Measurements from ENCODE around the gene NR6A1.
A peak's percentile ranks its signal among the peaks of the same experiment; 100 is the strongest.

The NR6A1 gene

DNA sequence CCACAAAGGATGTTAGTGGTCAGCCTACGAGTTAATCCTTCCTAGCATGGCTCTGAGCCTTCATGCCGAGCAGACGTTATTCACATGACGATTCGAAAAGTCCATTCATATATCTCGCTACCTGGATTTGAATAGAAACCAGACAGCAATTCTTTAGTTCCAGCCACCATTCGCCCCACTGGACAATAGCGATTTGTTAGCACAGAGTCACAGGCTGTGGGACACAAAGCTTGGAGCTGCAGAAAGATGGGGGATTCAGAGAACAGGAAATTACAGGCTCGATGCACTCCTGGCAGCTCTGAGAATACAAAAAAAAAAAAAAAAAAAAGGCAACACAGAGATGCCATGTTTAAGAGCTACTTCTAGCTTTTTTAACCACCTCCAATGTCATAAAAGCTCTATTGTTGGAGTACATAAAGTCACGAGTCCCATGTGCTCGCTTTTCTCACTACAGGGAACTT lies 110.7 kb downstream of the NR6A1 start:
- Histone ChIP-seq H3K9ac (ENCODE audit: low read length) (peak overlapping the region; percentile 51), H3K4me3 (ENCODE audit: low read length) (no peak overlapping the region)

DNA sequence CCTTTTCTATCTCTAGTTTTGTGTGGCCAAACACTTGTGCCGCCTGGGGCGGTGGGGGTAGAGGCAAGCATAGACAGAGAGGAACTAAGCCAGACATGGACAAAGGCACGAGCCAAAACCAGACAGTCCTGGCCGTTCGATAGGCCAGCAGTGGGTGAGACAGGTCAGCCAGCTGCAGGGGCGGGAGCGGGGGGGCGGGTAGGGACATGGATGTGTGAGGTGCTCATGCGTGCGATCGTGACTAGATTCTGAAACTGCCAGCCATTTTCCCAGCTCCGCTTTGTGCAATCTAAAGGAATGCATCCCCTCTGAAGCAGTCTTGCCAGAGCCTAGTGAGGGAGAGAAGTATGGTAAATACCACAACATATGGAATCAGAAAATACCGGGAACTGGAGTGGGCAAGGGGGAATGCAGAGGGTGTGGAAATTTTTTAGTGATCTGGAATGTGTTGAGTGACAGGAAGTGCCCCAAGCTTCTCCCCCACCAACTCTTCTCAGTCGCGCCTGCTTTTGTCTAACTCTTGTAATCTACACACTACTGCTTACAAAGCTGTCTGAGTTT lies 111.9 kb downstream of the NR6A1 start:
- H3K4me3 ChIP-seq (ENCODE audit: low read length): no peak overlapping the region
- peak overlapping the region; percentile 60 for H3K9ac ChIP-seq (ENCODE audit: low read length)
- no peaks in the 10 kb centered on the region for H3K36me3 ChIP-seq (ENCODE audit: control insufficient read depth, insufficient read depth, low read length)
- no peaks in the 10 kb centered on the region for H3K27me3 ChIP-seq (ENCODE audit: control insufficient read depth, insufficient read depth, low read length)
- H3K4me1 ChIP-seq (ENCODE audit: control insufficient read depth, insufficient read depth, low read length): peaks cover 6% of the 10 kb centered on the region
- no peaks in the 10 kb centered on the region for H3K9me3 ChIP-seq (ENCODE audit: control insufficient read depth, low read length)

More for the DNA sequence above, 110.7 kb downstream of the NR6A1 start:
- Histone ChIP-seq H3K36me3 (ENCODE audit: control insufficient read depth, insufficient read depth, low read length) (no peaks in the 10 kb centered on the region), H3K9me3 (ENCODE audit: control insufficient read depth, low read length) (no peaks in the 10 kb centered on the region), H3K4me1 (ENCODE audit: control insufficient read depth, insufficient read depth, low read length) (peaks cover 8% of the 10 kb centered on the region), H3K27me3 (ENCODE audit: control insufficient read depth, insufficient read depth, low read length) (no peaks in the 10 kb centered on the region)

DNA sequence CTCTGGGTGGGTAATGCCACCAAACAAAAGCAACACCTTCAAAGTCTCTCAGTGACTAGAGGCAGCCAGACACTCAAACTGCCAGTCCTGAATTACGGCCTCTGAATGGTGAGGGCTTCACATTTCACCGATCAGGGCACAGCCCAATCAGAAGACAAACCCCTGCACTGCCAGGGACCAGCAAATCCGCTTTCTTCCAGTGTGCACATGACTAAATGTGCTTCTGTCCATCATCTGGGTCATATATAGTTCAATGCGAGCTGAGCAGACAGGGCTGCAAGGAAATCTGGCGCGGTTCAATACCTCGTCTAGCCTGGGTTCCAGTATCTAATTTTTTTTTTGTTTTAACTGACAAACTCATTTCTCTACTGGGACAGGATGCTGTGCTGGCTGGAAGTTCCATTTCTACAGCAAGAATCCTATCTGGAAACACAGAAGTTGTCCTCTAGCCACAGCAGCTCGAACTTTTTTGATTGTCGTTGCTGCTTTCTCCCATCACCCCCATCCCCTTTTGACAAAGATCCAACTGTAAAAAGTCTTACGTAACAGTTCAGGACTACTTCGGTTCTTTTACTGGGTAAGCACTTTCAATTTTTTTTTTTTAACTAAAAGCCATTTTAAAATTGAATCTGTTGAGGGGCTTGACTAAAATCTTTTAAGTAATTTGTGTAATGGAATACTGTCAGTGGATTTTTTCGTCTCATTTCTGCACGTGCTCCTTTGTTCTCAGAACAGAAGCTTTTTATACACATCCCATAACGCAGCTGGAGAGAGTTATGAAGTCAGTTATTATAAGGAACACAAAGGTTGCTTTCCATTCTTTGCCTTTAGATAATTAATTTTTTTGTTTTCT lies 112.7 kb downstream of the NR6A1 start:
- H3K4me1 ChIP-seq (ENCODE audit: control insufficient read depth, insufficient read depth, low read length): peaks cover 6% of the 10 kb centered on the region
- no peaks in the 10 kb centered on the region for H3K9me3 ChIP-seq (ENCODE audit: control insufficient read depth, low read length)
- peak overlapping the region; percentile 60 for H3K9ac ChIP-seq (ENCODE audit: low read length)

DNA sequence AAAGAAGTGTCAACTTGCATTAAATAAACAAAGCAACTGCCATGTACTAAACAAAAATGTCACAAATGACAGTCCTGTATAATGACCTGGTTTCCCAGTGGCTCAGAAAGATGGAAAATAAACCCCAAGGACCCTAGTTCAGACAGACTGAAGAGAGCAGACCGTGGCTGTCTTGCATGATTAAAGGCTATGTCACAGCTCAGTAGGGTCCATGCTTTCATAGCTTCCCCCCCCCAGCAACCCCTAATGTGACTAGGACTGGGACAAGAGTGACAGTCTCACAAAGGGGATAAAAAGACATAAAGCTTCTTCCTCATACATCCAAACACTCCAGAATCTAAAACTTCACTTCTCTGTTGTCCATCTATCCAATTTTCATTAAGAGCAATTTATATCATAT lies 113.6 kb downstream of the NR6A1 start:
- Histone ChIP-seq H3K9me3 (ENCODE audit: control insufficient read depth, low read length) (no peaks in the 10 kb centered on the region), H3K4me1 (ENCODE audit: control insufficient read depth, insufficient read depth, low read length) (peaks cover 6% of the 10 kb centered on the region), H3K4me3 (ENCODE audit: low read length) (no peak overlapping the region), H3K27me3 (ENCODE audit: control insufficient read depth, insufficient read depth, low read length) (no peaks in the 10 kb centered on the region), H3K9ac (ENCODE audit: low read length) (no peak overlapping the region), H3K36me3 (ENCODE audit: control insufficient read depth, insufficient read depth, low read length) (no peaks in the 10 kb centered on the region)

More for the DNA sequence above, 112.7 kb downstream of the NR6A1 start:
- Histone ChIP-seq H3K4me3 (ENCODE audit: low read length) (no peak overlapping the region), H3K36me3 (ENCODE audit: control insufficient read depth, insufficient read depth, low read length) (no peaks in the 10 kb centered on the region), H3K27me3 (ENCODE audit: control insufficient read depth, insufficient read depth, low read length) (no peaks in the 10 kb centered on the region)

DNA sequence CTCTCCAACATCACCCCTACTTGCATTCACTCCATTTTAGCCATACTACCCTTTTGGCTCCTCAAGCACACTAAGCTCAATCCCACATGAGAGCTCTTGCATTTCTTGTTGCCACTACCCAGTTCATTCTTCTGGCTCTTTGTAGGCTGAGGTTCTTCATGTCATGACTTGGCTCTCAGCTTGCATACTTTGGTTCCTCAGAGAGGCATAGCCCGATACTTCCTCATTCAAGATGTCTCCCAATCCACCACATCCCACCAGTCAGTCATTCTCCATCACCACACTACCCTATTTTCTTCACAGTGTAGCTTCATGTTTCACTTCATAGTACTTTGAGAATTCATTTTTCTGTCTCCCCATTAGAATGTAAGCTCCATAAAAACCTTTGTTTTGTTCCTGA lies 116.7 kb downstream of the NR6A1 start:
- Histone ChIP-seq H3K9ac (ENCODE audit: low read length) (no peak overlapping the region), H3K4me3 (ENCODE audit: low read length) (no peak overlapping the region), H3K4me1 (ENCODE audit: control insufficient read depth, insufficient read depth, low read length) (no peaks in the 10 kb centered on the region), H3K36me3 (ENCODE audit: control insufficient read depth, insufficient read depth, low read length) (no peaks in the 10 kb centered on the region), H3K9me3 (ENCODE audit: control insufficient read depth, low read length) (no peaks in the 10 kb centered on the region), H3K27me3 (ENCODE audit: control insufficient read depth, insufficient read depth, low read length) (no peaks in the 10 kb centered on the region)

DNA sequence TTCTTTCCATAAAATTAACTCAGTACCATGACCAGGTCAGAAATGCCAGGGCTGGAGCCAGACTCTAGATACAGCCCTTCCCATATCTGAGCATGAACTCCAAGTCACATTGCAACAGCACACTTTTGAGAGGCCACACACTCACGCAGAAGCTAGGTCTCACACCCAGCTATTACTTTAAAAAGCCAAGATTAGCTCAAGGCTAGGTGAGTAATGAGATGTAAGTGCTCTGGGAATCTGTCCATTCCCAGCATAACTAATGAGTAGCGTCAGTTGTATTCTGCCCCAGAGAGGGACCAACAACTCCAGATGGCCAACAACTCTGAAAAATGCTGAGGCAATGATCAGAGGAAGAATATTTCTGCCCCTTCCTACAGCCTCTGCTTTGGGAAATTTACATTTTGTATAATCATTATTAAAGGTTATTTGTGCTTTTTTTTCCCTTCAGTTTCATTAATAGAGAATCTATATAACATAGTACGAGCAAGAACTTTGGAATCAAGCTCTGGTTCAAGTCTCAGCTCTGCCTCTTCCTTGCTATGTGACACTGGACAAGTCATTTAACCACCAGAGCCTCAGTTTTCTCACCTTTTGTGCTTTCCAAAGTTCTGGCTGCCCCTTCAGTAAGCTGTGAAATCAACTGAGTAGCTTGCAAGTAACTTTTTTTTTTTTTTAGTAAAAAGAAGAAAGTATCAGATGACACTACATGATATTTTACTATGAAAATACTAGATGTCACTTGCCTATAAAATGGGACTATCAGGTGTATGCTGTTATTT lies 118.3 kb downstream of the NR6A1 start:
- H3K27me3 ChIP-seq (ENCODE audit: control insufficient read depth, insufficient read depth, low read length): no peaks in the 10 kb centered on the region
- no peaks in the 10 kb centered on the region for H3K9me3 ChIP-seq (ENCODE audit: control insufficient read depth, low read length)
- H3K36me3 ChIP-seq (ENCODE audit: control insufficient read depth, insufficient read depth, low read length): no peaks in the 10 kb centered on the region
- no peak overlapping the region for H3K4me3 ChIP-seq (ENCODE audit: low read length)
- H3K4me1 ChIP-seq (ENCODE audit: control insufficient read depth, insufficient read depth, low read length): no peaks in the 10 kb centered on the region
- no peak overlapping the region for H3K9ac ChIP-seq (ENCODE audit: low read length)

DNA sequence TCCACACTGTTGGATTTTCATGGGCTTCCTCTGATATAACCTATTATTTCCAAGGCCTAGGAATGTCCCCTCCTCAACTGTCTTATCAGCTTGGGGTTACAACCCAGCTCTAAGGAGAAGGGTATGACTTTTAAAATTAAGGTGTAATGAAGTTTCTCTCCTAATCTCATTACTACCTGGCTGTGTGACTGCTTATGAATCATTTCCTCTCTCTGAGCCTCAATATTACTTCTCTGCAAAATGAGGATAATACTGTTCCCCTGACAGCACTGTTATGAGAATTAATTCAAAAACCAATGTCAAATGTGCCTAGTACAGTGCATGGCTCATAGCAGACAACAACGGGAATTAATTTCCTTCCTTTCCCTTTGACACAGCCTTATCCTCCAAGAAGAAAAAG lies 118.9 kb downstream of the NR6A1 start:
- no peak overlapping the region for H3K9ac ChIP-seq (ENCODE audit: low read length)
- H3K27me3 ChIP-seq (ENCODE audit: control insufficient read depth, insufficient read depth, low read length): no peaks in the 10 kb centered on the region
- H3K9me3 ChIP-seq (ENCODE audit: control insufficient read depth, low read length): no peaks in the 10 kb centered on the region
- H3K4me1 ChIP-seq (ENCODE audit: control insufficient read depth, insufficient read depth, low read length): no peaks in the 10 kb centered on the region
- H3K36me3 ChIP-seq (ENCODE audit: control insufficient read depth, insufficient read depth, low read length): no peaks in the 10 kb centered on the region
- H3K4me3 ChIP-seq (ENCODE audit: low read length): no peak overlapping the region

DNA sequence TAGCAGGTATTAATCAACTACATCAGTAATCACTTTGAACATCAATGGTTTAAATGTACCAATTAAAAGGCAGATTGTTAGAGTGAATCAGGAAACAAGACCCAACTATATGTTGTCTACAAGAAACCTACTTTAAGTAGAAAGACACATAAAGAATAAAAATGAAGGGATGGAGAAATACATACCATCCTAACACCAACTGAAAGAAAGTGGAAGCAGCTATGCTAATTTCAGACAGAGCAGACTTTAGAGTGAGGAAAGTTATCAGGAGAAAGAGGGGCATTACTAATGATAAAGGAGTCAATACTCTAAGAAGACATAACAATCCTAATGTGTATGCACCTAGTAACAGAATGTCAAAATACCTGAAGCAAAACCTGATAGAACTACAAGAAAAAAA lies 125.8 kb downstream of the NR6A1 start:
- H3K4me3 ChIP-seq (ENCODE audit: low read length): no peak overlapping the region
- no peaks in the 10 kb centered on the region for H3K9me3 ChIP-seq (ENCODE audit: control insufficient read depth, low read length)
- H3K27me3 ChIP-seq (ENCODE audit: control insufficient read depth, insufficient read depth, low read length): no peaks in the 10 kb centered on the region
- H3K4me1 ChIP-seq (ENCODE audit: control insufficient read depth, insufficient read depth, low read length): no peaks in the 10 kb centered on the region
- no peak overlapping the region for H3K9ac ChIP-seq (ENCODE audit: low read length)
- no peaks in the 10 kb centered on the region for H3K36me3 ChIP-seq (ENCODE audit: control insufficient read depth, insufficient read depth, low read length)

DNA sequence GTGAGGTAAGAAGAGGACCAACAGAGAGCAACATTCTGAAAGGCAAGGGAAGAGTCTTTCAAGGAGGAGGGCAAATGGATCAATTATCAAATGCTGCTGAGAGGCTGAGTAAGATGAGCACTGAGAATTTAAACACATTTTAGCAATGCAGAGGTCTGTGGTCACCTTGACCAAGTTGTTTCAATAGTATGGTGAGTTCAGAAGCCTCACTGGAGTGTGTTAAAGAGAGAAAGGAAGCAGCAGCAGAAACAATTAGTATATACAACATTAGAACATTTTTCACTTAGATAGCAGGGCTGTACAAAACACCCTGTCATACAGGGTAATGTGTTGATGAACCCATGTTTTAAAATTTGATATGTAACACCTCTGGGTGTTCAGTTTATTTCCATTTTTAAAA lies 131.5 kb downstream of the NR6A1 start:
- H3K36me3 ChIP-seq (ENCODE audit: control insufficient read depth, insufficient read depth, low read length): no peaks in the 10 kb centered on the region
- H3K27me3 ChIP-seq (ENCODE audit: control insufficient read depth, insufficient read depth, low read length): no peaks in the 10 kb centered on the region
- H3K4me3 ChIP-seq (ENCODE audit: low read length): no peak overlapping the region

DNA sequence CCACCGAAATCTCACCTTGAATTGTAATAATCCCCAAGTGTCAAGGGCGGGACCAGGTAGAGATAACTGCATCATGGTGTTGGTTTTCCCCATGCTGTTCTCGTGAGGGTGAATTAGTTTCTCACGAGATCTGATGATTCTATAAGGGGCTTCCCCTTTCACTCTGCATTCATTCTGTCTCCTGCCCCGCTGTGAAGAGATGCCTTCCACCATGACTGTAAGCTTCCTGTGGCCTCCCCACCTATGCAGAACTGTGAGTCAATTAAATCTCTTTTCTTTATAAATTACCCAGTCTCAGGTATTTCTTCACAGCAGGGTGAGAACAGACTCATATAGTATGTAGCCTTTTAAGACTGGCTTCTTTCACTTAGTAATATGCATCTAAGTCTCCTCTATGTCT lies 135.8 kb downstream of the NR6A1 start:
- Histone ChIP-seq H3K4me1 (ENCODE audit: control insufficient read depth, insufficient read depth, low read length) (no peaks in the 10 kb centered on the region), H3K36me3 (ENCODE audit: control insufficient read depth, insufficient read depth, low read length) (no peaks in the 10 kb centered on the region), H3K9ac (ENCODE audit: low read length) (no peak overlapping the region), H3K27me3 (ENCODE audit: control insufficient read depth, insufficient read depth, low read length) (no peaks in the 10 kb centered on the region), H3K4me3 (ENCODE audit: low read length) (no peak overlapping the region), H3K9me3 (ENCODE audit: control insufficient read depth, low read length) (no peaks in the 10 kb centered on the region)

More for the DNA sequence above, 131.5 kb downstream of the NR6A1 start:
- Histone ChIP-seq H3K4me1 (ENCODE audit: control insufficient read depth, insufficient read depth, low read length) (no peaks in the 10 kb centered on the region), H3K9ac (ENCODE audit: low read length) (no peak overlapping the region), H3K9me3 (ENCODE audit: control insufficient read depth, low read length) (no peaks in the 10 kb centered on the region)

DNA sequence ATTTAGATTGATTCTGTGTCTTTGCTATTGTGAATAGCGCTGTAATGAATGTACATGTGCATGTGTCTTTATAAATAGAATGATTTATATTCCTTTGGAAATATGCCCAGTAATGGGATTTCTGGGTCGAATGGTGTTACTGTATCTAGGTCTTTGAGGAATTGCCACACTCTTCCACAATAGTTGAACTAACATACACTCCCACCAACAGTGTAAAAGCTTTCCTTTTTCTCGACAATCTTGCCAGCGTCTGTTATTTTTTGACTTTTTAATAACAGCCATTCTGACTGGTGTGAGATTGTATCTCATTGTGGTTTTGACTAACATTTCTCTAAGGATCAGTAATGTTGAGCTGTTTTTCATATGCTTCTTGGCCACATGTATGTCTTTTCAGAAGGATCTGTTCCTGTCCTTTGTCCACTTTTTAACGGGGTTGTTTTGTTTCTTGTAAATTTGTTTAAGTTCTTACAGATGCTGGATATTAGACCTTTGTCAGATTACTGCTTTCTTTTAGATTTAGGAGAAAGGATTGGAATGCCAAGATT lies 139.0 kb downstream of the NR6A1 start:
- H3K27me3 ChIP-seq (ENCODE audit: control insufficient read depth, insufficient read depth, low read length): no peaks in the 10 kb centered on the region
- no peaks in the 10 kb centered on the region for H3K36me3 ChIP-seq (ENCODE audit: control insufficient read depth, insufficient read depth, low read length)
- H3K9ac ChIP-seq (ENCODE audit: low read length): no peak overlapping the region
- no peaks in the 10 kb centered on the region for H3K9me3 ChIP-seq (ENCODE audit: control insufficient read depth, low read length)
- no peaks in the 10 kb centered on the region for H3K4me1 ChIP-seq (ENCODE audit: control insufficient read depth, insufficient read depth, low read length)
- no peak overlapping the region for H3K4me3 ChIP-seq (ENCODE audit: low read length)

DNA sequence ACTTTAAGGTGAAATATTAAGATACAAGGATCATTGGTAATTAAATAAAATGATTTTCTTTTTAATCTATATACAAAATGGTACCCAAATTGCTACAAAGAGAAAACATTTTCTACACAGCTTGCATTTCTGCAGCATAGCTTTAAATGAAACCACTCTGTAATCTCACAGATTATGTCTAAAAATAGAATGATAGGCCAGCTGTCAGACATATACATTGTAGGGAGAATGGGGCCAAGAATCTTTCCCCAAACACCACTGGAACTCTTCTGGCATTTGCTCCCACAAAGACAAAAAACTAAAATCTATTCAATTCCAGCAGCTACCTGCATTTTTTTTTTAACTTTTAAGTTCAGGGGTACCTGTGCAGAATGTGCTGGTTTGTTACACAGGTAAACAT lies 139.8 kb downstream of the NR6A1 start:
- Histone ChIP-seq H3K36me3 (ENCODE audit: control insufficient read depth, insufficient read depth, low read length) (no peaks in the 10 kb centered on the region), H3K4me3 (ENCODE audit: low read length) (no peak overlapping the region), H3K9me3 (ENCODE audit: control insufficient read depth, low read length) (no peaks in the 10 kb centered on the region), H3K9ac (ENCODE audit: low read length) (no peak overlapping the region), H3K27me3 (ENCODE audit: control insufficient read depth, insufficient read depth, low read length) (no peaks in the 10 kb centered on the region), H3K4me1 (ENCODE audit: control insufficient read depth, insufficient read depth, low read length) (no peaks in the 10 kb centered on the region)

Data from mucosa of stomach (tissue), 1 donor.